ENCODE results near the gene PLEKHO1. TPM values are rescaled to one million over a fixed set of nuclear protein-coding genes. Genes with fewer than 3 reads are reported as not detected.

The PLEKHO1 gene
- total RNA-seq, 1 experiment from 2014 or later: 67.2 TPM

Other genes with a start within 250 kb of the PLEKHO1 start
- 33.1 and 35.4 TPM in 2 replicates for gene SV2A, start 232.1 kb upstream of the PLEKHO1 start, total RNA-seq (2021)
- gene SF3B4, start 222.1 kb upstream of the PLEKHO1 start, total RNA-seq (2021): 124 and 137 TPM in 2 replicates
- gene MTMR11, start 213.0 kb upstream of the PLEKHO1 start, total RNA-seq (2021): 5.6 and 6.5 TPM in 2 replicates
- 19.0 and 20.9 TPM in 2 replicates for gene OTUD7B, start 139.2 kb upstream of the PLEKHO1 start, total RNA-seq (2021)
- gene VPS45, start 82.1 kb upstream of the PLEKHO1 start, total RNA-seq (2021): 50.3 and 51.3 TPM in 2 replicates
- 141 and 153 TPM in 2 replicates for gene ANP32E, start 86.2 kb downstream of the PLEKHO1 start, total RNA-seq (2021)
- gene CA14, start 107.9 kb downstream of the PLEKHO1 start, total RNA-seq (2021): 2.0 and 2.2 TPM in 2 replicates
- gene APH1A, start 119.1 kb downstream of the PLEKHO1 start, total RNA-seq (2021): 136 and 144 TPM in 2 replicates
- 9.2 and 11.3 TPM in 2 replicates for gene C1orf54, start 122.9 kb downstream of the PLEKHO1 start, total RNA-seq (2021)
- 3.5 and 4.9 TPM in 2 replicates for gene CIART, start 132.6 kb downstream of the PLEKHO1 start, total RNA-seq (2021)
- gene MRPS21, start 143.9 kb downstream of the PLEKHO1 start, total RNA-seq (2021): 88.5 and 96.3 TPM in 2 replicates
- 76.8 and 86.0 TPM in 2 replicates for gene PRPF3, start 171.6 kb downstream of the PLEKHO1 start, total RNA-seq (2021)
- 44.5 and 46.6 TPM in 2 replicates for gene RPRD2, start 214.2 kb downstream of the PLEKHO1 start, total RNA-seq (2021)